IPS DF 19.7 (cell line): ENCODE measurements around the gene CYP4F8.
"Not testable (repeated sequence)": the region's sequence is repeated elsewhere in the genome, so short reads cannot be mapped to it uniquely, and the experiment has no call there.

Source experiments
- DNase-seq: peaks from one replicate; pipeline ENCODE4 v3.0.0-alpha.2; 2013; ENCODE audit warnings: low read depth, low spot score

CYP4F8 gene

GRCh38 chr19:15644066-15644741, 29.2 kb downstream of the CYP4F8 start:
- no peak for DNase-seq

GRCh38 chr19:15644816-15645215, 29.8 kb downstream of the CYP4F8 start:
- no peak for DNase-seq

- DNase-seq, result no peak
These were observed 34.5 kb downstream of the CYP4F8 start for GRCh38 chr19:15649526-15649925.

GRCh38 chr19:15650123-15650522, 35.1 kb downstream of the CYP4F8 start:
- not testable (repeated sequence) for DNase-seq

GRCh38 chr19:15651791-15652190, 36.8 kb downstream of the CYP4F8 start:
- no peak for DNase-seq

- no peak for DNase-seq
These were observed 37.7 kb downstream of the CYP4F8 start for GRCh38 chr19:15652559-15653278.

- DNase-seq, result no peak
These were observed 41.4 kb downstream of the CYP4F8 start for GRCh38 chr19:15656467-15656866.

GRCh38 chr19:15663247-15663646, 48.2 kb downstream of the CYP4F8 start:
- DNase-seq, result no peak

GRCh38 chr19:15666186-15666585, 51.2 kb downstream of the CYP4F8 start:
- DNase-seq, result no peak

- no peak for DNase-seq
These were observed 51.9 kb downstream of the CYP4F8 start for GRCh38 chr19:15666883-15667282.

- DNase-seq, result no peak
These were observed 54.4 kb downstream of the CYP4F8 start for GRCh38 chr19:15669440-15669839.

GRCh38 chr19:15669891-15670290, 54.9 kb downstream of the CYP4F8 start:
- no peak for DNase-seq

- DNase-seq, result no peak
These were observed 56.3 kb downstream of the CYP4F8 start for GRCh38 chr19:15671237-15671821.

- DNase-seq, result no peak
These were observed 57.0 kb downstream of the CYP4F8 start for GRCh38 chr19:15671891-15672579.

- no peak for DNase-seq
These were observed 57.7 kb downstream of the CYP4F8 start, which contains the start of gene CYP4F12 for GRCh38 chr19:15672580-15673175. Gene CYP4F12, plus strand, starts transcription at chr19:15673087. Its CDS starts 443 bp downstream, at chr19:15673530.

- DNase-seq, result no peak
These were observed 58.2 kb downstream of the CYP4F8 start for GRCh38 chr19:15673176-15673654.

GRCh38 chr19:15675560-15675959, 60.5 kb downstream of the CYP4F8 start:
- DNase-seq, result no peak

GRCh38 chr19:15679089-15679488, 64.1 kb downstream of the CYP4F8 start:
- no peak for DNase-seq

- DNase-seq, result not testable (repeated sequence)
These were observed 64.8 kb downstream of the CYP4F8 start for GRCh38 chr19:15679865-15680264.
